IMR-90 (cell line): ENCODE data around the gene SCYGR4. TPM values are rescaled to one million over a fixed set of nuclear protein-coding genes. Genes with fewer than 3 reads are reported as not detected.

Source experiments
- ATAC-seq: fragments of 200-7000 bp; cut with Tn5 transposase; 2 replicates; pipeline ENCODE4 v1.9.1; 2020; ENCODE audit warnings: low read depth, mild to moderate bottlenecking, moderate library complexity
- BruUV-seq: library from RNA; stranded (reverse); fragments of 400-500 nt; replicated peaks from 2 replicates; lab custom pipeline; 2021; lab: Mats Ljungman, UMichigan
- CTCF ChIA-PET: fragments of 300-600 bp; formaldehyde crosslinking; extraction: SDS; loops from one replicate; lab custom pipeline; 2021; ENCODE audit warnings: antibody characterized with exemption; lab: Yijun Ruan, JAX
- POLR2A ChIA-PET: fragments of 300-600 bp; sonication (Branson Sonifier 250); formaldehyde crosslinking; loops from one replicate; lab custom pipeline; 2022; ENCODE audit warnings: antibody characterized with exemption; ENCODE audit not compliant: unreplicated experiment; lab: Charles Lee
- DNase-seq: peaks from one replicate; pipeline ENCODE4 v3.0.0; 2013
- H2AFZ ChIP-seq: replicated peaks from 2 replicates; pipeline ENCODE3; 2013; ENCODE audit warnings: low read length, mild to moderate bottlenecking; ENCODE audit not compliant: poor library complexity
- H2AK5ac ChIP-seq: 2 replicates; pipeline ENCODE4 v1.6.1; 2013; ENCODE audit warnings: low read depth, low read length, inconsistent platforms
- H2AK9ac ChIP-seq: replicated peaks from 2 replicates; pipeline ENCODE3; 2013; ENCODE audit warnings: mild to moderate bottlenecking, low read depth, low read length, moderate library complexity; ENCODE audit not compliant: poor library complexity
- H2BK120ac ChIP-seq: 2 replicates; pipeline ENCODE4 v1.6.1; 2013; ENCODE audit warnings: low read depth, low read length, inconsistent platforms
- H2BK15ac ChIP-seq: 3 replicates; pipeline ENCODE4 v1.6.1; 2013; ENCODE audit warnings: low read depth, low read length, inconsistent platforms
- H2BK20ac ChIP-seq: 2 replicates; pipeline ENCODE4 v1.6.1; 2013; ENCODE audit warnings: low read depth, mild to moderate bottlenecking, inconsistent platforms, low read length, moderate library complexity
- H2BK5ac ChIP-seq: 2 replicates; pipeline ENCODE4 v1.6.1; 2013; ENCODE audit warnings: mild to moderate bottlenecking, low read depth, low read length, inconsistent platforms; ENCODE audit not compliant: poor library complexity, severe bottlenecking
- H3K14ac ChIP-seq: replicated peaks from 2 replicates; pipeline ENCODE4 v1.6.1; 2013; ENCODE audit warnings: low read depth, low read length, inconsistent platforms
- H3K18ac ChIP-seq: 2 replicates; pipeline ENCODE4 v1.6.1; 2013; ENCODE audit warnings: low read depth, low read length, control low read depth
- H3K23ac ChIP-seq: 2 replicates; pipeline ENCODE4 v1.6.1; 2013; ENCODE audit warnings: low read depth, low read length, inconsistent platforms
- H3K27ac ChIP-seq: 2 replicates; pipeline ENCODE4 v1.5.1; 2013; ENCODE audit warnings: mild to moderate bottlenecking, control low read depth, low read length; ENCODE audit not compliant: insufficient read depth
- H3K27me3 ChIP-seq: 2 replicates; pipeline ENCODE4 v1.6.1; 2013; ENCODE audit warnings: low read length; ENCODE audit not compliant: control insufficient read depth, insufficient read depth
- H3K36me3 ChIP-seq: 2 replicates; pipeline ENCODE4 v1.6.1; 2013; ENCODE audit warnings: low read length, mixed read lengths; ENCODE audit not compliant: control insufficient read depth, insufficient read depth
- H3K4ac ChIP-seq: 2 replicates; pipeline ENCODE4 v1.6.1; 2013; ENCODE audit warnings: low read depth, low read length, inconsistent platforms
- H3K4me1 ChIP-seq: 2 replicates; pipeline ENCODE4 v1.6.1; 2013; ENCODE audit warnings: low read length, mixed read lengths; ENCODE audit not compliant: control insufficient read depth, insufficient read depth
- H3K4me2 ChIP-seq: 2 replicates; pipeline ENCODE4 v1.6.1; 2013; ENCODE audit warnings: low read depth, mild to moderate bottlenecking, control low read depth, low read length, moderate library complexity
- H3K4me3 ChIP-seq: 2 replicates; pipeline ENCODE4 v1.5.1; 2013; ENCODE audit warnings: low read depth, mild to moderate bottlenecking, control low read depth, low read length, moderate library complexity; ENCODE audit not compliant: insufficient read depth
- H3K56ac ChIP-seq: 2 replicates; pipeline ENCODE4 v1.6.1; 2013; ENCODE audit warnings: low read length, inconsistent platforms; ENCODE audit not compliant: insufficient read depth; ENCODE audit errors: extremely low read depth
- H3K79me1 ChIP-seq, 2 experiments: 2 replicates each; pipeline ENCODE4 v1.6.1; 2013; ENCODE audit warnings: low read length in 2 of 2, inconsistent platforms in 1 of 2, low read depth in 1 of 2
- H3K9ac ChIP-seq: 2 replicates; pipeline ENCODE4 v1.6.1; 2013; ENCODE audit warnings: low read depth, low read length, control low read depth
- H3K9me1 ChIP-seq: 2 replicates; pipeline ENCODE4 v1.6.1; 2013; ENCODE audit warnings: low read length, inconsistent platforms; ENCODE audit not compliant: insufficient read depth
- H3K9me3 ChIP-seq: 2 replicates; pipeline ENCODE4 v1.6.1; 2013; ENCODE audit warnings: low read length; ENCODE audit not compliant: control insufficient read depth, insufficient read depth
- H4K20me1 ChIP-seq: 2 replicates; pipeline ENCODE4 v1.6.1; 2013; ENCODE audit warnings: low read length, inconsistent platforms; ENCODE audit not compliant: insufficient read depth
- H4K5ac ChIP-seq: 2 replicates; pipeline ENCODE4 v1.6.1; 2013; ENCODE audit warnings: mild to moderate bottlenecking, low read depth, low read length, control low read depth
- H4K8ac ChIP-seq, 2 experiments: 2 replicates each; pipeline ENCODE4 v1.6.1; 2013; ENCODE audit warnings: low read depth in 2 of 2, low read length in 2 of 2, control low read depth in 1 of 2, inconsistent platforms in 1 of 2
- H4K91ac ChIP-seq: 2 replicates; pipeline ENCODE4 v1.6.1; 2013; ENCODE audit warnings: low read depth, low read length, inconsistent platforms; ENCODE audit not compliant: insufficient read depth
- CHD1 ChIP-seq: IDR thresholded peaks from 2 replicates; pipeline ENCODE4 v1.6.1; 2012; ENCODE audit warnings: low read depth, low read length, improper control_type of control experiment
- FOS ChIP-seq: fragments of 150-350 bp; IDR thresholded peaks from 2 replicates; pipeline ENCODE4 v1.6.1; 2016; ENCODE audit warnings: low read depth, low read length
- MAZ ChIP-seq: IDR thresholded peaks from 2 replicates; pipeline ENCODE4 v1.6.1; 2012; ENCODE audit warnings: low read depth, mild to moderate bottlenecking, low read length, improper control_type of control experiment, moderate library complexity, borderline replicate concordance
- MXI1 ChIP-seq: IDR thresholded peaks from 2 replicates; pipeline ENCODE4 v1.6.1; 2012; ENCODE audit warnings: low read depth, mild to moderate bottlenecking, low read length, moderate library complexity, borderline replicate concordance
- NFE2L2 ChIP-seq: fragments of 150-350 bp; IDR thresholded peaks from 2 replicates; pipeline ENCODE4 v1.6.1; 2016; ENCODE audit warnings: low read depth, mild to moderate bottlenecking, low read length
- RFX5 ChIP-seq: IDR thresholded peaks from 2 replicates; pipeline ENCODE4 v1.8.0; 2012; ENCODE audit warnings: low read depth, mild to moderate bottlenecking, low read length, moderate library complexity
- WGBS, 2 experiments: methylation state at CpG; one replicate each; pipeline versions ENCODE4 v1.1.5 to v1.1.7; 2013; ENCODE audit warnings: missing lambda C conversion rate in 2 of 2; ENCODE audit not compliant: insufficient read length in 1 of 2; ENCODE audit errors: extremely low coverage in 2 of 2; 5-methylcytosine and 5-hydroxymethylcytosine counted together
- dilution Hi-C: fragments of 300-500 bp; cut with HindIII; formaldehyde crosslinking; loops from one replicate; pipeline ENCODE4 v1.14.3; 2018; ENCODE audit warnings: low sequenced_read_pairs; ENCODE audit not compliant: unreplicated experiment
- in situ Hi-C: fragments of 300-500 bp; cut with MboI; formaldehyde crosslinking; loops from 3 replicates; pipeline ENCODE4 v1.14.3; 2019; ENCODE audit warnings: low sequenced_read_pairs, inconsistent platforms, mixed read lengths
- intact Hi-C: fragments of 100-400 bp; cut with micrococcal nuclease; formaldehyde crosslinking; loops from 2 replicates; pipeline ENCODE4 v1.10.0; 2022
- polyA plus RNA-seq, 3 experiments: library from polyadenylated mRNA; depleted of rRNA; stranded (reverse); fragments of >200 nt; gene quantifications; 2 replicates each; pipeline ENCODE4 v1.2.3, GENCODE V29; 2012; ENCODE audit warnings: low replicate concordance in 1 of 3
- total RNA-seq: library from RNA; depleted of rRNA; stranded (reverse); fragments of >200 nt; gene quantifications from 2 replicates; pipeline ENCODE4 v1.2.3, GENCODE V29; 2012
- TF ChIP-seq, protein P1 (sequence below): conservative IDR thresholded peaks from 2 replicates; pipeline ENCODE4 v1.5.1; 2012; ENCODE audit warnings: mild to moderate bottlenecking, low read depth, low read length, improper control_type of control experiment

Gene SCYGR4
- total and polyA plus RNA-seq, 2 of the 4 experiments (the other 2 are of a cell fraction), result not detected

DNA sequence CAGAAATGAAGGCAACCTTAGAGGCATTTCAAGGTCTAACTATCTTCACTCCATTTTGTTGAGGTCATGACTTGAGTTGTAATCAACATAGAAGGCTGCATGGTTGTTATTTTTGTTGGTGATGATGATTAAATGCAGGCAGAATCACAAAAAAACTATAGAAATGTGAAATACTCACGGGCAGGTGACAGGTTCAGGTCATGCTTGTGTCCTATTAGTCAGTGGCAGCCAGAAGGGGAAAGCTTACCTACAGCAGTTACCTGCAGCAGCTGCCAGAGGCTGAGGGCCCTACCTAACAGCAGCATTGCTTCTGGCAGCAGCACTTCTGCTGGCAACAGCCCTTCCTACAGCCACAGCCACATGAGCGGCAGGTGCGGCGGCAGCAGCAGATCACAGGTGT is 3.1 kb upstream of the SCYGR4 start:
- H4K20me1 ChIP-seq, result no peaks in the 10 kb centered on the region
- H4K91ac ChIP-seq, result no peak overlapping the region
- H2BK15ac ChIP-seq, result no peak overlapping the region
- no peak overlapping the region for H3K4ac ChIP-seq
- DNase-seq, result no peak
- CTCF ChIA-PET, result no interaction called here
- H3K9ac ChIP-seq, result no peak overlapping the region
- in situ Hi-C loops (no loop called here), intact Hi-C loops (no loop called here), dilution Hi-C loops (no loop called here)
- no peak overlapping the region for H3K14ac ChIP-seq
- no peaks in the 10 kb centered on the region for H3K36me3 ChIP-seq
- H3K56ac ChIP-seq, result no peak overlapping the region
- no peak overlapping the region for H2BK20ac ChIP-seq
- no peak overlapping the region for H3K23ac ChIP-seq
- H3K27me3 ChIP-seq, result peaks cover 2% of the 10 kb centered on the region
- H3K79me1 ChIP-seq, result no peaks in the 10 kb centered on the region
- no peak for ATAC-seq
- H3K4me2 ChIP-seq, result no peak overlapping the region
- no peak overlapping the region for H3K4me3 ChIP-seq
- no peak overlapping the region for H2AK5ac ChIP-seq
- H2BK120ac ChIP-seq, result no peak overlapping the region
- H3K18ac ChIP-seq, result no peak overlapping the region
- H3K9me3 ChIP-seq, result no peaks in the 10 kb centered on the region
- no peak overlapping the region for H3K27ac ChIP-seq
- no CpG with 5 or more reads among the region's 4 CpGs for WGBS, 2 experiments
- no peak overlapping the region for H2BK5ac ChIP-seq
- POLR2A ChIA-PET, result no interaction called here
- H3K4me1 ChIP-seq, result no peaks in the 10 kb centered on the region; the same call in 1 of the 2 replicates
- no peak overlapping the region for H2AFZ ChIP-seq
- no peaks in the 10 kb centered on the region for H3K9me1 ChIP-seq
- no peak overlapping the region for H4K5ac ChIP-seq
- no peak overlapping the region for H4K8ac ChIP-seq
- no peak for TF ChIP-seq NFE2L2
- no peak for TF ChIP-seq RFX5
- no peak for TF ChIP-seq MAZ
- TF ChIP-seq, protein P1, sequence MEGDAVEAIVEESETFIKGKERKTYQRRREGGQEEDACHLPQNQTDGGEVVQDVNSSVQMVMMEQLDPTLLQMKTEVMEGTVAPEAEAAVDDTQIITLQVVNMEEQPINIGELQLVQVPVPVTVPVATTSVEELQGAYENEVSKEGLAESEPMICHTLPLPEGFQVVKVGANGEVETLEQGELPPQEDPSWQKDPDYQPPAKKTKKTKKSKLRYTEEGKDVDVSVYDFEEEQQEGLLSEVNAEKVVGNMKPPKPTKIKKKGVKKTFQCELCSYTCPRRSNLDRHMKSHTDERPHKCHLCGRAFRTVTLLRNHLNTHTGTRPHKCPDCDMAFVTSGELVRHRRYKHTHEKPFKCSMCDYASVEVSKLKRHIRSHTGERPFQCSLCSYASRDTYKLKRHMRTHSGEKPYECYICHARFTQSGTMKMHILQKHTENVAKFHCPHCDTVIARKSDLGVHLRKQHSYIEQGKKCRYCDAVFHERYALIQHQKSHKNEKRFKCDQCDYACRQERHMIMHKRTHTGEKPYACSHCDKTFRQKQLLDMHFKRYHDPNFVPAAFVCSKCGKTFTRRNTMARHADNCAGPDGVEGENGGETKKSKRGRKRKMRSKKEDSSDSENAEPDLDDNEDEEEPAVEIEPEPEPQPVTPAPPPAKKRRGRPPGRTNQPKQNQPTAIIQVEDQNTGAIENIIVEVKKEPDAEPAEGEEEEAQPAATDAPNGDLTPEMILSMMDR, result no peak
- TF ChIP-seq FOS, result no peak
- TF ChIP-seq MXI1, result no peak
- TF ChIP-seq CHD1, result no peak
- BruUV-seq, result no TSS peak
- no peak overlapping the region for H2AK9ac ChIP-seq
